Stimulated activated CD8-positive, alpha-beta memory T cell treated with anti-CD3 and anti-CD28 coated beads, Interleukin-15, amount 100 ng/mL, for 24 hours (primary cell): Measurements from ENCODE around the gene KLK13.

Experiments used
- DNase-seq: peaks from one replicate; pipeline ENCODE4 v3.0.0-alpha.2; 2020; ENCODE audit warnings: low read depth

Gene KLK13

DNA sequence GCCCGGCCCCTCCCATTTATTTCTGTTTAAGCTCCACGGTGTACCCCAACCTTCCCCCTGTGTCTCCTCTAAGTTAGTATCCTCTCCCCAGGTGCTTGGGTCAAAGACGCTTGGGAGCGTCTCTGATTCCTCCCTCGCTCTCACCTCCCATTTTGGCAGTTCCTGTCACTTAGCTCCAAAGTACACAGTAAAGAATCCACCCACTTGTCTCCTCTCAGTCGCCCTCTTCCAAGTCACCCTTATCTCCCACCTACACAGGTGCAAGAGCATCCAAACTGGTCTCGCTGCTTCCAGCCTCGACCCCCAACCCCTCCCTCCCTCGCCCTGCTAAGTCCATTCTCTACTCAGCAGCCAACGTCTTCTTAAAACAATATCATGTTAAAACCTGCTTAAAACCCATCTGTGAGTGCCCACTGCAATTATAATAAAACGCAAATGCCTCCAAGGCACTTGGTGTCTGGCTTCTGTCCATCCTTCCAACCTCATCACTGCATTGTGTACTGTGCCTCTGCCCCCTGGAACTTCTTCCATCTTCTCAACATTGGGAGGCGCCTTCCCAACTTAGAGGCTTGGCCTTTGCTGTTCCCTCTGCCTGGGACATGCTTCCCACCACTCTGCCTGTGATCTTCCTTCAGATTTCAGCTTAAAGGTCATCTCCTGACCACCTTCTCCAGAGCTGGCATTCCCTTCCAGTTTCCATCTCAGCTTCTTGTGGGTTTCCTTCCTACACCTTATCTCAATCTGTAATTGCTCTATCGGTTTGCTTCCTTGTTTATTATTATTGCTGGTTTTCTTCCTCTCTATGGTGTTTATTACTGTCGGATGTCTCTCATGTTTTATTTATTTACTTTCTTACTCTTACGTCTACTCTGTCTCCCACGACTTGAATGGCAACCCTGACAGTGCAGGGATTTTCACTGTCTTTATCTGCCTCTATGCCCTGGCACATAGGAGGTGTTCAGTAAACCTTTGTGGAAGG, 27.3 kb upstream of the KLK13 start:
- no peak for DNase-seq

- DNase-seq: no peak
Measured at GRCh38 chr19:51091126-51091525, 26.2 kb upstream of the KLK13 start.

DNA sequence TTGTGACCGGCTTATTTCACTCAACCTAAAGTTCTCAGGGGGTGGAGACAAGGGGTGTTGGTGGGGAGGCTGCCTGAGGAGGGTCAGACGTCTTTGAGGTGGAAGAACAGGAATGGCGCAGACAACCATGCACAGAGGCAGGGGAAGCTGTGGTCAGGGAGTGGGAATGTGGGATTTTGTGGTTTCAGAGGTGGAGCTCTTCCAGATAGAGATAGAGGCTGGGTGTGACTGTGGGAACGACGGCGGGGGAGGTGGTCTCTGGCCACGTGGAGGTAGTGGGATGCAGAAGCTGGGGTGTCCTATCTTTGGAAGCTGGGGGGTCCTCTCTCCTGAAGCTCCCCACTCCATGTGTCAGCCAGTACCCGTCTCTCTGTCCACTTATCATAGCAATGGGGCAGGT, 25.6 kb upstream of the KLK13 start:
- DNase-seq: no peak

- DNase-seq: no peak
Measured at GRCh38 chr19:51089786-51090185, 24.9 kb upstream of the KLK13 start.

DNA sequence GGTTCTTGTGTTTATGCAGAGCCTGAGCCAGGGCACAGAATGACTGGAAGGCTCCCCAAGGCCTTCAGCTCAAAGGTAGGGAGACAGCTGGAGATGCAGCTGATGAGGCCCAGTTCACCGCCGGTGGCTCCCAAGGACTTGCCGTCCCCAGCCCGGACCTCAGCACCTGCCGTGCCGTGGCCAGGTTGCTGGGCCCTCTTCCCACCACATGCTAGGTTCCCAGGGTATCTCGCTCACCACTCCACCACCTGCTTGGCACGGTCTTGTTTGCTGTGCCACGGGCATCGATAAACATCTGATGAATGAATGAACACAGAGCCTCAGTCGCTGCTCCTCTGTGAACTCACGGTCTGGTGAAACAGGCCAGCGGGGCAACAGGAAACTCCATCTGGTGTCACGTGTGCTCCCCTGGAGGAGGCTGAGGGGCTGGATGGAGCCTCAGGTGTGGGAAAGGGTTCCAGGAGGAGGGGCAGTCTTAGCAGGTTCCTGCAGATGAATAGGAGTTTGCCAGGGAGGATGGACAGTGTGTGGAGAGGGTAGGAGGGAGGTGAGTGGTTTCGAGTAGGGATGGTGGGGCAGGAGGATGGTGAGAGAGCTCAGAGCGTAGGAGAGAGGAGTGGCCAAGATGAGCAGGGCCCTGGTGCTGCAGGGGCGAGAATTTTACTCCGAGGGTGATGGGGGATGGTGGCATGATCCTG, 21.4 kb upstream of the KLK13 start:
- DNase-seq: no peak

DNA sequence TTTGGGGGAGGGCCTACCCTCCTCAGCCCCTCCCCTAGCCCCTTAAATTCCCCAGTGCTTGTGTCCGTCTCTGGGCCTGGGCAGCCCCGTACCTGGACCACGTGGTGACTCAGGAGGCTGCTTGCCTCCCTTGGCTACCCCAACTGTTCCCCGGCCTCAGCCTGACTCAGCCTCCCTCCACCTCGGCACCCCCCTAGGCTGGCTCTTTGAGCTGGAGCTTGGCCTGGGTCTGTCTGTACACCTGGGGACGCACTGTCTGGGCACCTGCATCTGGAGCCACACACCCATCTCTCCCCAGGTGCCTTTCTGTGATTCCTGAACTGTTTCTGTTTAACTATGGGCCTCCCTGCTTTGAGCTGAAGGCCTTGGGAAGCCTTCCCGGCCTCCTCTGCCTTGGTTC, 19.6 kb upstream of the KLK13 start:
- no peak for DNase-seq

DNA sequence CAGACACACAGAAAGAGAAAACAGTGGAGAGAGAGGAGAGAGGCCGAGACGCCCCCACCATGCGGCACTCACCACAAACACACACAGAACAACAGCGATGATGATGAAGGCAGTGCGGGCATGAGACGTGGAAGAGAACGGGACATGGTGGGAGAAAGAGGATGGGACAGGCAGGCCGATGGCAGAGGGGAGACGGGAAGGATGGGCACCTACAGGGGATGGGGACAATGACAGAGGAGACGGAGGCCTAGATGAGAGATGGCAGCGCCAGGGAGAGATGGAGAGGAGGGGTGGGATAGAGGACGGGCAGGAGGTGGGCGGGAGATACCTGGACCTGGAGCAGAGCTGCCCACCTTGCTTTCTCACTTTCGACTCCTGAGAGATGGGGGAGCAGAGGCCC, 18.9 kb upstream of the KLK13 start:
- DNase-seq: no peak

GRCh38 chr19:51083181-51083580, 18.3 kb upstream of the KLK13 start:
- DNase-seq: no peak

GRCh38 chr19:51082611-51083010, 17.7 kb upstream of the KLK13 start, which contains the start of gene KLK14:
KLK14 (minus strand) TSS chr19:51082887; CDS start chr19:51082614, 273 bp downstream.
- DNase-seq: no peak

GRCh38 chr19:51081476-51081875, 16.6 kb upstream of the KLK13 start:
- DNase-seq: no peak

DNA sequence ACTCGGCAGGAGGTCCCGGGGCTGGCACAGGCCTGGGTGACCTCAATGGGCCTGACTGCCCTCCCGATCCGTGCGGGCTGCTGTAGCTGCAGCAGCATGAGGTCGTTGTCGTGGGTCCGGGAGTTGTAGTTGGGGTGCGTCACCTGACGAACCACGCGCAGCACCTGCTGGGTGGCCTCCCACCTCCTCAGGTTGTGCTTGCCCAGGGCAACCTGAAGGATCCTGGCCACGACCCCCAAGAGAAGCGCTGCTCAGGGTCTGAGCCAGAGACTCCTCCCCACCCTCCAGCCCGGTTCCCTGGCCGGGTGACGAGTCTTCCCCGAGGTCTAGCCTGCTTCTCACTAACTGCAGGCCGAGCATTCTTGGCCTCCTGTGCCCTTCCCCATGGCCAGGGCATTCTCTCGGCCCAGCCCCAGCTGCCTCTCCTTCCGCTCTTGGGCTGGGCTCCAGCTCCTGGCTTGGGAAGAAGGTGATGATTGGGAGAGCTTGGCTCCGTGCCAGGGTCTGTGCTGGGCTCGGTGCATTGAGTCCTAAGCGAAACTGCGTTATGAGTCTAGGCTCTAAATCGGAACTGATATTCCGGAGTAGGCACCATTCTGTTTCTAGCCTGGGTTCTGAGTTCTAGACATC, 14.7 kb upstream of the KLK13 start:
- DNase-seq: no peak

DNA sequence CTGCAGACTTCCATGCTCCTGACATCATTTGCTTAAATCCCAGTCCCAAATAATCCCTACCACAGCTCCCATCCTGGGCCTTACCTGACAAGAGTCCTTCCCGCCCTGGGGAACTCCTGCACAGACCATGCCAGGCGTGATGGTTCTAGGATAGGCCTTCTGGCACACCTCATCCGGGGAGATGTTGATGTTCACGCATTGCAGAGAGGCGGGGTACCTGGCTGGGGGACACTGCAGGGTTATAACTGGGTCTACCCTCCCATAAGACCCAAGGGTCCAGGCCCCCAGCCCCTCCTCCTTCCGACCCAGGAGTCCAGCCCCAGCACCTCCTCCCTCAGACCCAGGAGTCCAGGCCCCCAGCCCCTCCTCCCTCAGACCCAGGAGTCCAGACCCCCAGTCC, 13.8 kb upstream of the KLK13 start:
- no peak for DNase-seq

DNA sequence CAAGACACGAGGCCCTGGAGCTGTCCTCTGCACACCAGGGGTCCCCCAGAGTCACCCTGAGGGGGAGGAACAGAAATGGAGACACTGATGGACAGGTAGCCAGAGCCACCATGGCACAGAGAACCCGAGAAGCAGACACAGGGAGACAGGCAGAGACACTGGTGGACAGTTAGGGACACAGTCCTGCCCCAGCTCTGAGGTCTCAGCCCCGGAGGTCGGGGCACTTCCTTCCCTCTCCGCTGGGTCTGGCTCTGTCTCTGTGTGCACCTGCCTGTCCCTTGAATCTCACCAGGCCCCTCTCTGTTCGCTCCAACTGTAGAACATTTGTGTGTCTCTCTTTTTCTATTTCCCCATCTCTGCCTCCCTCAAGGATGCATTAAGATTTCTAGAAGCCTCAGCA, 13.2 kb upstream of the KLK13 start:
- DNase-seq: no peak

DNA sequence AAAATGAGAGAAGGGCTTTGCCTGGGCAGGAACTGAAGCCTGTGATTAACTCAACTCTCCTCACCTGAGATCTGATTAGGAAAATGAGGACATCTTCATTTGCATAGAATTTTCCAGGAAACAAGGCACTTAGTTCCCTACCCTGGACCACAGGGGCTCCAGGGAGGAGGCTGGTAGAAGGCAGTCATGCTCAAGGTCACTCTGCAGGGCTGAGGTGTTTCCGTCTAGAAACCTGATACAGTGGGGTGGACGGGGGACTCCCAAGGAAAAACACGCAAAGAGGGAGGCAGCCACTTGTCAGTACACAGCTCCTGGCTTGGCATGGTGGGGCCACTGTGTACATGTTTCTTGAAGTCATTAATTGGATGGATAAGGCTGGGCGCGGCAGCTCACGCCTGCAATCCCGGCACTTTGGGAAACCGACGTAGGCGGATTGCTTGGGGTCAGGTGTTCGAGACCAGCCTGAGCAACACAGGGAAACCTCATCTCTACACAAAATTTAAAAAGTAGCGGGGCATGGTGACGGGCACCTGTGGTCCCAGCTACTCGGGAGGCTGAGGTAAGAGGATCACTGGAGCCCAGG, 11.8 kb upstream of the KLK13 start:
- DNase-seq: no peak

GRCh38 chr19:51075998-51076397, 11.1 kb upstream of the KLK13 start:
- no peak for DNase-seq

DNA sequence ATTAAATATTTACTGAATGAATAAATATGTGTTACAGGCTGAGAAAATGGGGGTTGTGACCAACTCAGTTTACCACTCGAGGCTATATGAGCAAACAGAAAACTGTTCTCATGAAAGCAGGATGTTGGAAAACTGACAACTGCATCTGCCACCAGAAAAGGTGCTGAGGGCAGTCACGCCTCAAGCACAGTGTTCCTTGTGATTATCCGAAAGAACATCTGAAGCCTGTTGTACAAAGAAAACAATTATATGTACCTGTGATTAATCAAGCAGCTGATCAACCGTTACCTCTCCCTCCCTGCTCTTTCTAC, 6.2 kb upstream of the KLK13 start:
- no peak for DNase-seq

DNA sequence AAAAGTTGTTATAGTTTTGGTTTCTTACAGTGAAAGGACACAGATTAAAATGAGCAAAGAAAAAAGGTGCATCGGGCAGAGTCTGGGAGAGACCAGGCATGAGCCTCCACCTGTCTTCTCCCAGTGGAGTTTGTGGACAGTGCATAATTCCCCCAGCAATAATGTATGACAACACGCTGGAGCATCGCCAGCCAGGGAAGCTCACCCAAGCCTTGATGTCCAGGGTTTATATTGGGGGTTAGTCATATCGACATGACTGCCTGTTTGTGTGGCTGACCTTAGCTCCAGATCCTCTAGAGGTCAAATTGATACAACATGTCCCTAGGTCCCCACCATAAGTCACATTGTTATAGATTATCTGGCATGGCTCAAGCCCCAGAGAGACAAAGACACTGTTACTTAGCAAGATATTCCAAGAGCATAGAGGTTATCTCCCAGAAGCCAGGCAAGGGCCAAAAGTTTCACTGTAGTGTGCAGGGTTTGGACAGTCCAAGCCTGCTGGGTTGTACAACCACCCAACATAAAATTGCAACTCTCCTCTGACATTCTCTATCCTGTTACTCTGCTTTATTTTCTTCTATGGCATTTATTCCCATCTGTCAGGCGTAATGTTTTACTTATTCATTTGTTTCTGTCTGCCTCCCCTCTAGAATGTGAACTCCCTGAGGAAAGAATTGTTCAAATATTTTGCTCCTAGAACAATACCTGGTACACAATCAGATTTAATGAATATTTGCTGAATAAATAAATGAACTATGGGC, 5.6 kb upstream of the KLK13 start:
- DNase-seq: no peak

- no peak for DNase-seq
Measured at GRCh38 chr19:51066393-51067186, 1.7 kb upstream of the KLK13 start.

DNA sequence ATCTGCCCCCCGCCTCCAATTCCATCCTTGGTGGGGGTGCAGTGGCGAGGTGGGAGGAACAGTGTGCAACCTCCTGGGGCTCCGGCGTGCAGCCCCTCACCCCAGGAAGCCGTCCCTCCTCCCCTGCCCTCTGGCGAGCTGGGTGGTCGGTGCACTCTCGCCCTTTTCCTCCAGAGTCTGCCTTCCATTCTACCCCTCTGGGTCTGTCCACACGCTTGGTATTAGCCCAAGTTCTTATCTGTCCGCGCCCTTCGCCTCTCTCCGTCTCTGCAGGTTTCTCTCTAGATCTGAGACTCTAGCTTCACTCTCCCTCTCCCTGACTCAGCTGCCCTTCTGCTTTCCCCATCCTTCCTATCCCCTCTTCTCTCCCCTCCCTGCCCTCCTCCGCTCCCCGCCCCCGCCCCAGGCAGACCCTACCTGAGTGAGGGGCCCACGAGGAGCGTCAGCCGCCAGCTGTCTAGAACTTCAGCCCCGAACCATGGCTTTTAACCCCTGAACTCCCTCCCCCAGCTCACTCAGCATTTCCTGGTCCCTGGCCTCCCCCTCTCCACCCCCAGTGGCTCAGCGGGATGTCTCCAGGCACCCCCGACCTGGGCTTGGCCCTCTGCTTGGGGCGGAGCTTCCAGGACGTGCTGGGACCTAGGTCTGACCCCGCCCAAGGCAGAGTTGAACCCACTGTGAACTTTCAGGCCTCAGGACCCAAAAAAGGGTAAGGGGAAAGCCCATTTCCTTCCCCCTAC, 499 bp upstream of the KLK13 start:
- no peak for DNase-seq

DNA sequence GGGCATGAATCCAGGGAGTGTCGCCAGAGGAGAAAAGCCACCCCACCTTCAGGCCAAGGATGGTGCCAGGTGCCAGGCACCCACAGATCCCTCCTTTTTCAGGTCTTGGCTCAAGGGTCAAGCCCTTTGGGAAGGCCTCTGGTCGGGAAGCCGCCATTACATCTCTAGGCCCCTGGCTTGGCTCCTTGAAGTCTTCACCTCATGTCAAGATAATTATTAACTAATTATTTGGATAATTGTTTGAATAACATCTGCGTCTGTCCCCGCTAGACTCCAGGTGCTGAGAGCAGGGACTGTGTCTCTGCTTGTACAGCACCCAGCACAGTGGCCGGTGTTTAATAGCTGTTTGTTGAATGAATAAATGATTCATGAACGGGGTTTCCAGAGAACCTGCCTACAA, 1.2 kb downstream of the KLK13 start:
- no peak for DNase-seq
